GM18951 (cell line): Measurements from ENCODE around the gene COBLL1.

Experiments used
- POLR2A ChIP-seq: IDR thresholded peaks from 4 replicates; pipeline ENCODE4 v1.6.1; 2011; ENCODE audit warnings: mild to moderate bottlenecking; ENCODE audit not compliant: insufficient read length, insufficient read depth; ENCODE audit errors: extremely low read depth
- in situ Hi-C: fragments of 300-500 bp; cut with MboI; formaldehyde crosslinking; loops from one replicate; pipeline ENCODE4 v1.12.0; 2022; ENCODE audit warnings: low sequenced_read_pairs, mixed read lengths, inconsistent platforms; ENCODE audit not compliant: unreplicated experiment

COBLL1 gene

DNA sequence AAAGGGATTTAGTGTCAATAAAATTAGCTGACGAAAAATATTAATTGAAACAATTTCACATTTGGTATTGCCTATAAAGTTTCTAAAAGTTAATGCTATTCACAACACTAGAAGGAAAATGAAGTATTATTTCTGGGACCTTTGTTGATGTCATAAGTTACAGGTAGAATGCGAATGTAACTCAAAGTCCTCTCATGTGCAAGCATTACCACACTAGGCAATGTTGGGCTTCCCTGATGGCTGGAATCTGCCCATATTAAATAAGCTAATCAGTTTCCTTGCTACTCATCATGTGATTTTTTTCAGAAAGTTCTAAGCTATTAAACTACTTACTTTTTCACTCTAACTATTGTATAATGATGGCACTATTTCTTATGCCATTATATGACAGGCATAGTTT, 44.6 kb downstream of the COBLL1 start:
- in situ Hi-C loops: no loop called here

DNA sequence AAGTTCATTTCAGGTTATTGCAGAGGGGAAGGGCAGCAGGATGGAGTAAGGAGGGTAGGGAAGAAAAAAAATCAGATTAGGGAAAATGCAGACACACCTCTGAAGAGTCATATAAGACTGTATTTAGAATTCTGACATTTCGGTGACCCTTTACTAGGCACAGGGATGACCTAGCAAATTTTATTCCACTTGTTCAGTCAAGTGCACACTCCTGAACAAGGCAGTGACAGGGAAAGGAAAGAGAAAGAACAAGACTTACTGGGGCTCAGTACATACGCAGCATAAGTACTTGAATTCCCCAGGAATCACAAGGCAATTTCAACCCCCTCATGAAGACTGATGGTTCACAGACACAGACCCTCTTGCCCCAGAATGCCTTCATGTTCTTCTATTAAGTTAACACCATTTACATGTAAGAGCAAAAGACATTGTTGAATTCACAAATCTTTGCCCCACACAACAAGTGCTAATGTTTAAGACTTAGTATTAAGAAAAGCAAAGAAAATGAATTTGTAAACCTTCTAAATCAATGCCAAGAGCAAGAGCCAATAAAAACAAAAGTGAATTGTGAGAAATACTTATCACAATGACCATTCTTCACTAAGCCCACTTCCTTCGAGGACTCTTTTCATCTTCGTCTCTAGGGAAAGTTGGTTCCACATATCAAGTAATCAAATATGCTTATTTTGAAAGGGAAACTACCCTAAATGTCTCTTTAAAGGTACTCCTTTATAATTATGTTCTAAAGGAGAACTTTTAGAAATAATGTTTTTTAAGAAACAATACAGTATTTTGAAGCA, 47.0 kb downstream of the COBLL1 start:
- in situ Hi-C loops: no loop called here
- TF ChIP-seq POLR2A: no peak

More for the DNA sequence above, 44.6 kb downstream of the COBLL1 start:
- TF ChIP-seq POLR2A: no peak

DNA sequence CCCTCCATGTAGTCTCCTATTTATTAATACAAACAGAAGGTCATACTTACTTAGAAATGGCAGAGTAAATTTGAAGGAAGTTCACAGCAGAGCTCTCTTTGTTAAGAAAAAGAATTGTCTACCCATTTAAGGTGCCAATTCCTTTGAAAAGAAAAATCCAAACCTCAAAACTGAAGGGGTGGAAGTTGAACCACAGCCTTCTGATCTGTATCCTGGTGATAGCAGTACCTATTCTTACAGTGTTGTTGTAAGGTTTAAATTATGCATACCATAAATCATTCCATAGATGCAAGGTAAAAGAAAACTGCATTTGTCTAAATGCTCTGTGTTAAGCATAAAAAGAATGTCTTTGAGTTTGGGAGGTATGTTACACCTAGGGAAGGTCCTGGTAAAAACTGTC, 47.6 kb downstream of the COBLL1 start:
- in situ Hi-C loops: no loop called here
- no peak for TF ChIP-seq POLR2A

DNA sequence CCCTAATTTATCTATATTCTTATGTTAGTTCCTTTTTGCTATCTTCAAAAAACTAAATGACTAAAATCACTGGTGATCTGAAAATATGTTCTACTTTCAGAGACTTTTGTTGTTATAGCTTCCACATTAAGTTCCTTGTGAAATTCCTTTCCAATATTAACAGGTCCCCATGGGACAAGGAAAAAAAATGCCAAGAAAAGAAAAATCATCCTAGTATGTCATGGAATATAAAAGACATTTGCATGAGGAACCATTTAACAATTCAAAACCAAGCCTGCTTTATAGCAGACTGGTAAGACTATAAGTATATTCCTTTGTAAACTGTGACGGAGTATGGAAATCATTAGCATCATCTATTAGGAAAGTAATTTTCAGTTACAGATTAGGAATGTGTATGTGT, 48.1 kb downstream of the COBLL1 start:
- in situ Hi-C loops: no loop called here
- no peak for TF ChIP-seq POLR2A

DNA sequence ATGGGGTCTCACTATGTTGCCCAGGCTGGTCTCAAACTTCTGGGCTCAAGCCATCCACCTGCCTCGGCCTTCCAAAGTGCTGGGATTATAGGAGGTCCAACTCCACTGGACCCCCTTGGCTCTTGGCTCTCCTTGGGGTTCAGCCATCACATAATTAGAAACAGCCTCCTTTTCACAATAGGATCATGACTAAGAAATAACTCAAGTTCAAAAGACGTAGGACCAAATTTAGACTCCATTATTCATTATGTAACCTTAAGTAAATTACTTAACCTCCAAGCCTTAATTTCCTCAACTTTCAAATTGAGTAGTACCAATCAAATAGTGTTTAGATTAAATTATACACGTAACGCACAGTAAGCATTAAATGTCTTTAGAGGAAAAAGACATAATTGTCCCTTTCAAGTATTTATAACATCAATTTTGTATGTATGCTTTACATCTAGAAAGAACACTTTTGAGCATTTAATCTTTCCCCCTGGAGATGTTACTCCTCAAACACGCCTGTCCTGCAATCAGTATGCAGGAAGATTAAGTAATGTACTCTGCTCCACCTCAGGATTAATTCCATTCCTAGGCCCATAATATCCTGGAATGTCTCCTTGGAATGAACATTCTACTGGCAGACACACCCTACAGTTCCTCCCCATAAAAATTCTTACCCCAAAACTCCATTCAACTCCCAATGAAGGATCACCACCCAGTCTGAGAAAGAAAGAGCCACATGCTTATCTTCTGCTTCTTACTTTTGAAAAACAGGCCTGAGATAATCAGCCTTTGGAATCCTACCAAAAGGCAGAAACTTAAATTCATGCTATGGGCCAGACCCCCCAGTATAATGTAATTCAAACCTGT, 49.1 kb downstream of the COBLL1 start:
- no peak for TF ChIP-seq POLR2A
- in situ Hi-C loops: no loop called here

DNA sequence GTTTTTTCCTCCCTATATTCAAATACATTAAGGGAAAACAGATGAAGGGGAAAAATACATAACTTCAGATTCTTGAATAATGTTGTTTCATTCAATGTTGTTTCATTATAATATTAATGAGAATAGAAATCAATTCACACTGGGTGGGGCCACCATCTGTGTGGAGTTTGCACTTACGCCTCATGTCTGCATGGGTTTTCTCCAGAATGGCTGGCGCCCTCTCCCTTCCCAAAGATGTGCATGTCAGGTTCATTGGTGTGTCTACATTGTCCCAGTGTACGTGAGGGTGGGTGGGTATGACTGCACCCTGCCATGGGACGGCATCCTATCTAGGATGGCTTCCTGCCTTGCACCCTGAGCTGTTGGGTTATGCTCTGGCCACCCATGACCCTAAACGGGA, 51.7 kb downstream of the COBLL1 start:
- in situ Hi-C loops: no loop called here

DNA sequence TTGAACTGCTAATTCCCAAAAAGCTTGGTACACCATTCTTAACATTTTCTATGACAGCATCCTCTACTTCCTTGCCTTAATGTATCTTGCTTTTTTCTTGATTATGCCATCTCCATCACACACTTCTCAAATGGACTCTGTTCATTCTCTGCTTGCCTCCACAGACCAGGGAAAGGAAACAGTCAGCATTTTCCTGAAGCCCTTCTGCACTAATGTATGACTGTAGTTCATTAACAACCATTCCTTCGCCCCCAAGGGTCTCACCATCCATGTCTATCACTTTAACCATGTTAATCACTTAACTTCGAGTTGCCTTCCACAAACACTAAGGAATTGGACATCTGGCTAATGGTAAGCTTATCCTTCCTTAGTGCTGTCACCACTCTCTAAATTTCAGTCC, 54.8 kb downstream of the COBLL1 start:
- TF ChIP-seq POLR2A: no peak
- in situ Hi-C loops: no loop called here

More for the DNA sequence above, 51.7 kb downstream of the COBLL1 start:
- TF ChIP-seq POLR2A: no peak

DNA sequence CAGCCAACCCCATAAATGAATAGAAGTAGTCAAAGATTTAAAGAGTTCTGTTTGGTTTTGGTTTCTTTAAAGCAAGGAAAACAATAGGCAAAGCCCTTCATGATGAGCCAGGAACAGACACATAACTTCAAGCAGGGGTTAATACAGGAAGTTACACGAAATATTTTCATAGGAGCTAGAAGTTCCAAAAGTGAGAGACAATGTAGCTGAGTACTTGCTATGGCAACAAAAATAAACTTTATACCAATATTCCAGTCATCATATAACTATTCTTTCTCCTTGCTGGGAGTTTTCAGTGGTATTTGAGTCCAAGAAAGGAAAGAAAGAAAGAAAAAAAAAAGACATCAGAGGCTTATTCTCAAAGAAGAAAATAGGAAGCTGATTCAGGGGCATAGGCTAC, 56.2 kb downstream of the COBLL1 start:
- in situ Hi-C loops: no loop called here
- TF ChIP-seq POLR2A: no peak

DNA sequence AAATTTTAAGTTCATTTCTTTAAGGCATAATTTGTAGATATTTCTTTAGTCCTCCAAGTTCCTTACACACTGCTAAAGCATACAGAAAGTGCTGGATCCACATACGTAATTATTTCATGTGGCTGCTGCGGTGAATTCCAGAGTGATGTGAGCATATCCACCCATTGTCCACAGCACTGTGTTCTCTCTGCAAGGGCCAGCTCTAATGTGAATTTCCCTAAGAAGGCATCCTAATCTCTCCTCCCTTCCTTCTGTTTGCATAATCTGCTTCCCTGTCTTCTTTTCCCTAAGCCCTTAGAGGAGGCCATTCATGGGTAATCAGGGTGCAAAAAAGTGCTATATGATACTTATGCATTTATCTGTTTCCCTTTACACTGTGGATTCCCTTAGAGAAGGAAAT, 57.2 kb downstream of the COBLL1 start:
- no peak for TF ChIP-seq POLR2A

DNA sequence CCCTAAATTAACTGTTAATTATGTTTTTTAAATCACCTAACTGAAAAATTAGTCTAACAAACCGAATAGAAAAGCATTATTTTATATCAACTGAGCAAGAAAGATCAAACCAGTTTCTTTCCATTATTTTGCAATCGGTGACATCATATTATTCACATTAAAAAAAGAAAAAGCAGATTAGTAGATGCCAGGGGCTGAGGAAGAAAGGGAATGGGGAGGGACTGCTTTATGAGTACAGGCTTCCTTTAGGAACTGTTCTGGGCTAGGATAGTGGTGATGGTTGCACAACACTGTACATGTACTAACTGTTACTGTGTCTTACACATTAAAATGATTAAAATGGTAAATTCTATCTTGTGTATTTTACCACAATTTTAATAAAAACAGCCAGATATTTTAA, 59.3 kb downstream of the COBLL1 start:
- TF ChIP-seq POLR2A: no peak

More for the DNA sequence above, 57.2 kb downstream of the COBLL1 start:
- in situ Hi-C loops: no loop called here

DNA sequence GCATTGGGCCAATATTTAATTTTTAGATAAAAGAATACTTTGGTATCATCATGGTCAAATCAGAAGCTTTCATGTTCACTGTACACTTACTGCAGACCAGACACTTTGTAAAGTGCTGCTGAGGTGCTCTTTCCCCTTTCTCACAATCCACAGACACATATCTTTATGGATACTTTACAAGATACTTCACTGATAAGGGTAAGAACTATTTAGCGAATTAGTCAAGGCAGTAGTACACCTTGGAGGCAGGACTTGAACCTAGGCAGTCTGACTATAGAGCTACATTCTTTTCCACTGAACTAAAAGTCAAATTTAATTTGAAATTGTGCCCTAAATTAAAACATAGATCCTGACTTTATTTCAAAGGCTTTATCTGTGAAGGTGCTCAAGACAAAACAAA, 60.2 kb downstream of the COBLL1 start:
- no peak for TF ChIP-seq POLR2A
- in situ Hi-C loops: no loop called here

More for the DNA sequence above, 59.3 kb downstream of the COBLL1 start:
- in situ Hi-C loops: no loop called here

DNA sequence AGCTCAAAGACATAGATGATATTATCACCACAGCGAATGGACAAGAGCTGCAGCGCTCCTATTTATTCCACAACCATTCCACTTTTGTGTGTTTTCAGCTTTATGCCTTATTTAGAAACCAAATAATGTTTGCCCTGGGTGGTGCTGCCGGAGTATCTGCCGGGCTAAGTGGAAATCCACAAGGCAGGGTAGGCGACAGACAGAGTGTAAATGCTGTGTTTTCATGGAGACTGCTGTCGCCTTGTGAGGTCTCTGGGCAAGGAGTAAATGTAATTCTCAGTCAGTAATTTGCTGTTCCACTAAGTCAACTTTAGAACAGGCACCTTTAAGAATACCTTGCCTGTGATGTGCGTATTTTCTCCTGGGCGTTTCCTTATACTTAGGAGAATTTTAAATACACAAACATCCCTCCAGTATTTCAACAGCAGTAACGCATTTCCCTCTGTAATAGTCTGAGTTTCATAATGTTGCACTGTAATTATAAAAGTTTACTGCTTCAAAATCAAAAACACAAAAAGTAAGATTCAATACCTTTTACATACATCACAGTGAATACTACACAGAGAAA, 60.9 kb downstream of the COBLL1 start:
- in situ Hi-C loops: no loop called here
- no peak for TF ChIP-seq POLR2A

DNA sequence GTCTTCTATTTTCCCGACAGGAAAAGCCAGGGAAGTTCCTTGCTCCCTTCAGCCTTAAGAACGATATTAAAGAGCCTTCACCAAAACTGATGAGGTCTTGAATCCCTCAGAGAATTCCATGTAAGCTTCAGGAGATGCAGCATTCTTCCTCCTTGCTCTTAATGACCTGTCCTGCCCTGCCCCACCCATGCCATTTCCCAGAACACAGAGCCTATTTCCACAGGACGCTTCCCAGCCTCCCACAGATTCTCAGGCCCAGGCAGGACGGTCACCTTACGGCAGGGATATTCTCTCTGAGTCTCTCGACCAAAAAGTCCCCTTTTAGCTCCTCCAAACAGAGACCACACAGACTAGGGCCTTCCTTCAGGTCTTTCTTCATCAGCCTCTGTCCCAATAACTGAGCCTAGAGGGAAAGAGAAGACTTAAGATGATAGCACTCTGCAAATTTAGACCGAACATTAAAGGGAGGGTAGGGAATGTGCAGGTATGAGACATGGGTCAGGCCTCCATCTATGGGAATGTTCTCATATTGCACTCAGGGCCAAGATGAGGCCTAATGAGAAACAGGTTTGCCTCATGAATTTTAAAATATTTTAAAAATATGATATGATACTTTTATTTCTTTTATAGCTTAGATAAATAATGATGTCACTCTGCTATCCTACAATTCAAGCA, 62.1 kb downstream of the COBLL1 start:
- in situ Hi-C loops: no loop called here
- no peak for TF ChIP-seq POLR2A

DNA sequence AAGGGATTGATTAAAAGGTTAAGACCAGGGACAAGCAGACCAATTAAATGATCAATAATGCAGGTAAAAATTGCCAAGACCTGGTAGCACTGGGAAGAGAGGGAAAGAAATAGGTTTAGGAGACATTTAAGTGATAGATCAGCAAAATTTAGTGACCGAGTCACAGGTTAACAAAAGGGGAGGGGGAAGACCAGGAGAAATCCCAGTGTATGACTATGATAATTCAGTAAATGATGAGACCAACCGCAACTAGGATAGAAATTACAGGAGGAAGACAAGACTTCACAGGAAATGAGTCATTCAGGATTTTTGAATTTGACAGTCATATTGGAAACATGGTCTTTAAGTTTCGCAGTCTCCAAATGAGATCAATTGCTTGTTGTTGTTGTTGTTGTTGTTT, 62.9 kb downstream of the COBLL1 start:
- in situ Hi-C loops: no loop called here
- TF ChIP-seq POLR2A: no peak
